ENCODE results near the gene TXNDC12. TPM values are rescaled to one million over a fixed set of nuclear protein-coding genes. Genes with fewer than 3 reads are reported as not detected.

The TXNDC12 gene
- total and polyA plus RNA-seq, 9 of the 15 experiments (the other 6 are each of a cell fraction or from before 2014, with no cell fraction given) = 17.0 to 60.8 (median 37.8) TPM

DNA sequence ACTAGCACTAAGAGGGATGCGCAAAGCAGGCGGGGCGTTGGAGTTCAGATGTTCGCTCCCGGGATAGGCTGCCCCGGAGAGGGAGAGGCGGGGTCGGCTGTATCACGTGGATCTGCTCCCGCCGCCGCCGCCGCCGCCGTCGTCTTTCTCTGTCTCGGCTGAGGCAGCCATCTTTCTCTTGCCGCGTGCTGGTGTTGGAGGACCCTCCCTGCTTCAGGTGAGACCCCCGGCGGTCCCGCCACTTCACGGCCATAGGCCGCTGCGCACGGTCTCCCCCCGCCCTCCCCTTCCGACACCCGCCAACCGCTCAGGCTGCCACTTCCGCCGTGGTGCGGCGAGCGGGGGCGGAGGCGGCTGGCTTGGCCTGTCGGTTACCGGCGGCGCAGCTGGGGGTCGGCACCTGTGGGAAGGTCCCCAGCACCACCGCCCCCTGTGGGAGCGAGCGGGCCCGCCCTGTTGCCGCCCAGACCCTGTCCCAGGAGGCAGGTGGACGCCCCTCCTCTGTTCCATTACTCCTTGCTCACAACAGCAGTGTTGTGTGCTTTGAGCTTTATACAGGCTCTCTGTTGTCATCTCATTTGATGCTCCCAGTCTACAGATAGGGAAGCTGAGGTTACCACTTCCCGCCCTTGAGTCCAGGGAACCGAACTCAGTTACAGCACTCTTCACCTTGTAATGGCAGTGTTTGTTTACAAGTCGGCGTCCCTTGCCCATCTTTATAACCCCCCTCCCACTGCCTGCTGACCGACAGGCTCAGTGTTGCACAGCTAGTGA lies 1.4 kb upstream of the TXNDC12 start, which contains the start of gene BTF3L4 (continued):
- TF ChIP-seq MCM5 (IDR thresholded peaks at IDR 0.05; ENCODE audit: low read depth) = no peak
- TF ChIP-seq HDAC1 (IDR thresholded peaks at IDR 0.05) = peak in 1 of 2 experiments; percentile 94; a peak in 2 of 4 replicates
- peak; percentile 85 for TF ChIP-seq POLR2B (IDR thresholded peaks at IDR 0.05; ENCODE audit: low read depth, partially characterized antibody)
- no peak for TF ChIP-seq TCF7 (IDR thresholded peaks at IDR 0.05; ENCODE audit: borderline replicate concordance)
- TF ChIP-seq, protein P1, sequence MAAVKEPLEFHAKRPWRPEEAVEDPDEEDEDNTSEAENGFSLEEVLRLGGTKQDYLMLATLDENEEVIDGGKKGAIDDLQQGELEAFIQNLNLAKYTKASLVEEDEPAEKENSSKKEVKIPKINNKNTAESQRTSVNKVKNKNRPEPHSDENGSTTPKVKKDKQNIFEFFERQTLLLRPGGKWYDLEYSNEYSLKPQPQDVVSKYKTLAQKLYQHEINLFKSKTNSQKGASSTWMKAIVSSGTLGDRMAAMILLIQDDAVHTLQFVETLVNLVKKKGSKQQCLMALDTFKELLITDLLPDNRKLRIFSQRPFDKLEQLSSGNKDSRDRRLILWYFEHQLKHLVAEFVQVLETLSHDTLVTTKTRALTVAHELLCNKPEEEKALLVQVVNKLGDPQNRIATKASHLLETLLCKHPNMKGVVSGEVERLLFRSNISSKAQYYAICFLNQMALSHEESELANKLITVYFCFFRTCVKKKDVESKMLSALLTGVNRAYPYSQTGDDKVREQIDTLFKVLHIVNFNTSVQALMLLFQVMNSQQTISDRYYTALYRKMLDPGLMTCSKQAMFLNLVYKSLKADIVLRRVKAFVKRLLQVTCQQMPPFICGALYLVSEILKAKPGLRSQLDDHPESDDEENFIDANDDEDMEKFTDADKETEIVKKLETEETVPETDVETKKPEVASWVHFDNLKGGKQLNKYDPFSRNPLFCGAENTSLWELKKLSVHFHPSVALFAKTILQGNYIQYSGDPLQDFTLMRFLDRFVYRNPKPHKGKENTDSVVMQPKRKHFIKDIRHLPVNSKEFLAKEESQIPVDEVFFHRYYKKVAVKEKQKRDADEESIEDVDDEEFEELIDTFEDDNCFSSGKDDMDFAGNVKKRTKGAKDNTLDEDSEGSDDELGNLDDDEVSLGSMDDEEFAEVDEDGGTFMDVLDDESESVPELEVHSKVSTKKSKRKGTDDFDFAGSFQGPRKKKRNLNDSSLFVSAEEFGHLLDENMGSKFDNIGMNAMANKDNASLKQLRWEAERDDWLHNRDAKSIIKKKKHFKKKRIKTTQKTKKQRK (IDR thresholded peaks at IDR 0.05; ENCODE audit: borderline replicate concordance, low read depth, low read length) = no peak
- TF ChIP-seq, protein P2, sequence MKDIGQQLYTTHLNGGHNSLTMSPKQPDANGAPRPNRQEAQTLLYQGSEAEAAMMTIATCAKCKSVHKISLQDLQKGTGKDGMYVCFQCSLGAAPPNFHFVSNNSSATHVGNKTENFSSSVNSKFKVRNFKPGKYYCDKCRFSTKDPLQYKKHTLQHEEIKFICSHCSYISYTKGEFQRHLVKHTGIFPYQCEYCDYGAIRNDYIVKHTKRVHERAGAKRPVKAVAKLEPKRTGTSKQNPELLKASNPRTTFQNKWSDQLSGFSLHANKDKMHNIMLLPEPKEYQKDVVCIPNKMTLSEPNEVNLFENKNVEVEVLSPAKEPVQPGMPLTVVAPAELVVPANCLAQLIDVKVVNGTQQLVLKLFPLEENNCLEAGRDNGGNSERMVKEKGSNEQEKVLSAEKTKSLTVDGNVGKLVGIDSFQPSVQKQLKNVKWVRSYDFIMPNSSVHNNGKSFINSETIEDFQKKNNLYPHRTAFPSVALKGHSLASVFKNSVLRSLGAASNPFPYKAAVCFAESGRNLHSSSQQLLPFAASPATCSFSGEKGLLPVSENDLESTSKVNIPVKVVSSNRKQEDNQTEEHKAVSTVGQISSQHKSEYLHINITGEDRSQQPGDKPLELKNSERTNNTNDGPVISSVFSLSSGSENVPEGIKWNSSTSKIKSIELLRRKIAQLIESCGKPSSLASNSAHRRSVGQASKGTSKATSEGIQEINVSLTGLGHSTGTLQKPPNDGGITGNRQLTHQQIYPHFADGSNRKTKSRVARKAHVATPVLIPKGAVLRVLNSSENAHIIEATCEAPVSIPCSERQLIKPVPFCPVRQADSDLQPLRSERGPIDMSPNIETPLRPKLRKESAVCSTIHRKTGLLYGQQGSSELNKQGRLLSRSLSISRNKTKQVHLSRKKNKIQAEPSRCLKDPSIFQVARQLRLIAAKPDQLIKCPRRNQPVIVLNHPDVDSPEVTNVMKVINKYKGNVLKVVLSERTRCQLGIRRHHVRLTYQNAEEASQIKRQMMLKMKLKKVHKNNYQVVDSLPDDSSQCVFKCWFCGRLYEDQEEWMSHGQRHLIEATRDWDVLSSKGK (CRISPR knock-in tag; IDR thresholded peaks at IDR 0.05) = no peak
- no peak for TF ChIP-seq THRAP3 (IDR thresholded peaks at IDR 0.05; ENCODE audit: borderline replicate concordance)
- TF ChIP-seq ERF (CRISPR knock-in tag; IDR thresholded peaks at IDR 0.05) = no peak; the same call in 1 of the 2 replicates
- TF ChIP-seq, protein P3, sequence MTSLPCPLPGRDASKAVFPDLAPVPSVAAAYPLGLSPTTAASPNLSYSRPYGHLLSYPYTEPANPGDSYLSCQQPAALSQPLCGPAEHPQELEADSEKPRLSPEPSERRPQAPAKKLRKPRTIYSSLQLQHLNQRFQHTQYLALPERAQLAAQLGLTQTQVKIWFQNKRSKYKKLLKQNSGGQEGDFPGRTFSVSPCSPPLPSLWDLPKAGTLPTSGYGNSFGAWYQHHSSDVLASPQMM (CRISPR knock-in tag; IDR thresholded peaks at IDR 0.05) = no peak
- no peak for TF ChIP-seq ZNF695 (CRISPR knock-in tag; IDR thresholded peaks at IDR 0.05)
- no peak for TF ChIP-seq ZNF699 (CRISPR knock-in tag; IDR thresholded peaks at IDR 0.05; ENCODE audit: insufficient replicate concordance)
- TF ChIP-seq, protein P4, sequence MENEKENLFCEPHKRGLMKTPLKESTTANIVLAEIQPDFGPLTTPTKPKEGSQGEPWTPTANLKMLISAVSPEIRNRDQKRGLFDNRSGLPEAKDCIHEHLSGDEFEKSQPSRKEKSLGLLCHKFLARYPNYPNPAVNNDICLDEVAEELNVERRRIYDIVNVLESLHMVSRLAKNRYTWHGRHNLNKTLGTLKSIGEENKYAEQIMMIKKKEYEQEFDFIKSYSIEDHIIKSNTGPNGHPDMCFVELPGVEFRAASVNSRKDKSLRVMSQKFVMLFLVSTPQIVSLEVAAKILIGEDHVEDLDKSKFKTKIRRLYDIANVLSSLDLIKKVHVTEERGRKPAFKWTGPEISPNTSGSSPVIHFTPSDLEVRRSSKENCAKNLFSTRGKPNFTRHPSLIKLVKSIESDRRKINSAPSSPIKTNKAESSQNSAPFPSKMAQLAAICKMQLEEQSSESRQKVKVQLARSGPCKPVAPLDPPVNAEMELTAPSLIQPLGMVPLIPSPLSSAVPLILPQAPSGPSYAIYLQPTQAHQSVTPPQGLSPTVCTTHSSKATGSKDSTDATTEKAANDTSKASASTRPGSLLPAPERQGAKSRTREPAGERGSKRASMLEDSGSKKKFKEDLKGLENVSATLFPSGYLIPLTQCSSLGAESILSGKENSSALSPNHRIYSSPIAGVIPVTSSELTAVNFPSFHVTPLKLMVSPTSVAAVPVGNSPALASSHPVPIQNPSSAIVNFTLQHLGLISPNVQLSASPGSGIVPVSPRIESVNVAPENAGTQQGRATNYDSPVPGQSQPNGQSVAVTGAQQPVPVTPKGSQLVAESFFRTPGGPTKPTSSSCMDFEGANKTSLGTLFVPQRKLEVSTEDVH (IDR thresholded peaks at IDR 0.05; ENCODE audit: low read depth, partially characterized antibody) = no peak
- TF ChIP-seq POLR2H (tag; IDR thresholded peaks at IDR 0.05; ENCODE audit: low read depth) = no peak; the same call in 1 of the 2 replicates
- TF ChIP-seq SMARCA5 (IDR thresholded peaks at IDR 0.05) = peak; percentile 90
- TF ChIP-seq YBX1 (IDR thresholded peaks at IDR 0.05) = no peak
- TF ChIP-seq SRF (CRISPR knock-in tag; IDR thresholded peaks at IDR 0.05) = no peak
- no peak for TF ChIP-seq ZNF212 (CRISPR knock-in tag; IDR thresholded peaks at IDR 0.05)
- TF ChIP-seq LARP7 (IDR thresholded peaks at IDR 0.05) = no peak
- TF ChIP-seq HIVEP1 (CRISPR knock-in tag; IDR thresholded peaks at IDR 0.05) = no peak
